HG03520 (cell line): ENCODE measurements around the gene SERPINB10.
"Not testable (repeated sequence)": the region's sequence is repeated elsewhere in the genome, so short reads cannot be mapped to it uniquely, and the experiment has no call there.

Source experiments
- ATAC-seq: cut with Tn5 transposase; IDR thresholded peaks from one replicate; pipeline ENCODE4 v1.9.1; 2021; ENCODE audit warnings: mild to moderate bottlenecking, moderate library complexity; ENCODE audit not compliant: unreplicated experiment

The SERPINB10 gene

DNA sequence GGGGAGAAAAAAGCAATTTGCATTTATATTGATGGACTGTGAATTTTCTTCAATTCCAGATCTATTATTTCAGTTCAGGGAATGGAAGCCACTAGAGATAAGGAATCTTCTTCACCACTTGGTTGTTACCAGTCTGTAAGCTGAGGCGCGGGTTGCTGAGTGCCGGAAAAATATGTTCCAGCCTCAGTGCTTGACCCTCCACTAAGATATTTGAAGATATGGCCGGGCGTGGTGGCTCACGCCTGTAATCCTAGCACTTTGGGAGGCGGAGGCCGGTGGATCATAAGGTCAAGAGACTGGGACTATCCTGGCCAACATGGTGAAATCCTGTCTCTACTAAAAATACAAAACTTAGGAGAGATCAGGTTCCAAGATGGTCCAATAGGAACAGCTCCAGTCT, 32.2 kb downstream of the SERPINB10 start:
- no peak for ATAC-seq

DNA sequence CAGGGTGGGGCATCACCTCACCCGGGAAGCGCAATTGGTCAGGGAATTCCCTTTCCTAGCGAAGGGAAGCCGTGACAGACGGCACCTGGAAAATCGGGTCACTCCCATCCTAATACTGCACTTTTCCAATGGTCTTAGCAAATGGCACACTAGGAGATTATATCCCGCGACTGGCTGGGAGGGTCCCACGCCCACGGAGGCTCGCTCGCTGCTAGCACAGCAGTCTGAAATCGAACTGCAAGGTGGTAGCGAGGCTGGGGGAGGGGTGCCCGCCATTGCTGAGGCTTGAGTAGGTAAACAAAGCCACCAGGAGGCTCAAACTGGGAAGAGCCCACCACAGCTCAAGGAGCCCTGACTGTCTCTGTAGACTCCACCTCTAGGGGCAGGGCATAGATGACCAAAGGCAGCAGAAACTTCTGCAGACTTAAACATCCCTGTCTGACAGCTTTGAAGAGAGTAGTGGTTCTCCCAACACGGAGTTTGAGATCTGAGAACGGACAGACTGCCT, 32.8 kb downstream of the SERPINB10 start:
- ATAC-seq, result not testable (repeated sequence)

DNA sequence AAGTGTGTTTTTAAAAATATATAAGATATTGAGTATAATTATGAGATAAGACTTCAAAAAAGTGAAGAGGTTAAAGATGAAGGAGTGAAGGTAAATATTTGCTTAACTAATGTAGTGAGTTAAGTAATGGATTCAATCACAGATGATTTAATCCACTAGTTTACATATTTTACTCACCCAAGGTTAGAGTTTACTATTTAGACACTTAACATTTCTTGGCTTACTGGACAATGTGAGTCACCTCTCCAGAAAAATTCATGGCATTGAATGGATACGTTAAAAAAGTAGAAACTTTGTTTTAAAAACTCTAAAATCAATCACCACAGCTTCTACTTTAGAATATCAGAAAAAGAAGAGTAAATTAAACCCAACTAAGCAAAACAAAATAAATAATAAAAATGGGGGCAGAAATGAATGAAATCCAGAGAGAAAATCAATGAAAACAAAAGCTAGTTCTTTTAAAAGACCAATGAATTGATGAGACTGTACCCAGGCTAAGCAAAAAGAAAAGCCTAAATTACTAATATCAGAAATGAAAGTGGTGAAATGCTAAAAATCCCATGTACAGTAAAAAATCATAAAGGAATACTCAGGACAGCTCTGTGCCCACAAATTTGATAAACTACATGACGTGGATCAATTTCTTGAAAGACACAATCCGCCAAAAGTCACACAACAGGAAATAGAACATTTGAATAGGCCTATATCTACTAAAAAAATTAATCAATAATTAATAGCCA, 39.5 kb downstream of the SERPINB10 start:
- ATAC-seq, result no peak

DNA sequence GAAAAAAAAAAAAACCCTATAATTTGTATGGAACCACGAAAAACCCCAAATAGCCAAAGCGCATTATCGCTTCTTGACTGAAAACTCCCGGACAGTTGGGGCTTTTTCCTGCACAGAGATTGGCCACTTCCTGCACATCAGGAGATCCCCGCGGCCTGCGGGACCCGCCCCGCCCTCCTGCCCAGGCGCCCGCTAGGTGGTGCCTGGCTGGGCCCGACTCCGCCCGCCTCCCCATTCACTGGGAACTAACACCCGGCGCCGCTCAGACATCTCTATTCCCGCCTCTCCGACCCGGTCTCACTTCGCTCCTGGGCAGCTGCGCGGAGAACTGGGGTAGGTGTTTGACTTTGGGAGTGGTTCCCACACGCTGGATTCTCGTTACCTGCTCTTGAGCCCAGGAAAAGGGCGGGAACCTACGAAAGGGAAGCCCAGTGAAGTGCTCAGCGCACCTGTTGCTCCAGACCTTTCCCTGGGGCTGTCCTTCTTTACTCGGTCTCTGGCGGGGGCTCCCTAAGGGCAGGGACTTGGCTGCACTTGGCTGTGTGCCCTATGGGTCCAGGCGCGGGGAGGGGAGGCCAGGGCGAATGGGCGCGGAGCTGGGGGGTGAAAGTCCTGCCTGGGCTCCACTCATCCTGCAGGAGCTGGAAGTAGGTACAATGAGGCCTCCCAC, 41.4 kb downstream of the SERPINB10 start, which contains the start of gene HMSD:
HMSD (plus strand) TSS at position 234 of the 670 bp plus-strand sequence. CDS start 4,155 bp downstream, outside the sequence.
- ATAC-seq, result peak; percentile 85

DNA sequence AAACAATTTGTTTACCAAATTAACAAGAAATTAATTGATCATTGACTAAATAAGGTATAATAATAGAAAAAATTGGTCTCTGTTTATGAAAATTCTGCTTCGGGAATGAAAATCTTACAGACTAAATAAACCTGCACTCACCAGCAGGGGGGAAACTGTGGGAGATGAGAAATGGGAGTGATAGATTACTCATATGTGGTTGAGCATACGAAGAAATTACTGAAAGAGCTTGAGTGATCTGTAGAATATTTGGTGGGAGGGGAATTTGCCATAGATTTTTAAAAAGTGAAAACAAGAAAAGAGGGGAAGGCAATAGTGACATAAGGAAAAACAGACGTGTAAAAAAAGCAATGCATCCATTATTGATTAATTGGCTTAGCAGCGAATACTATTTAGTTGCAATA, 43.5 kb downstream of the SERPINB10 start:
- ATAC-seq, result peak; percentile 44

DNA sequence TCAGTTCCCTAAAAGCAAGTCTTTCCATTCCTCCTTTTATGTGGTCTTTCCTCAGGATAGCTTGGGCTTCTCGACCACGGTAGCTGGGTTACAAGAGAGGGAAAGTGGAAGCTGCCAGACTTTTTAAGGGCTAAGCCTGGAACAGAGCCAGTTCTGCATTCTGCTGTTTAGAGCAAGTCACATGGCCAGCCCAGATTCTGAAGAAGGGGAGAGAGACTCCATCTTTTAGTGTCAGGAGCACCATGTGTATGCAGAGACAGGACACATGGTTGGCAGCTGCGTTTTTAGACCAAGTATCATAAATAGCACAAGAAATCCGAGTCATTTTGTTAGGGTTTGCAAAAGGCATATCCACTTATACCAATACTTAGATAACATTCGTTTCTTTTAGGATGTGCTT, 46.1 kb downstream of the SERPINB10 start:
- ATAC-seq, result no peak

DNA sequence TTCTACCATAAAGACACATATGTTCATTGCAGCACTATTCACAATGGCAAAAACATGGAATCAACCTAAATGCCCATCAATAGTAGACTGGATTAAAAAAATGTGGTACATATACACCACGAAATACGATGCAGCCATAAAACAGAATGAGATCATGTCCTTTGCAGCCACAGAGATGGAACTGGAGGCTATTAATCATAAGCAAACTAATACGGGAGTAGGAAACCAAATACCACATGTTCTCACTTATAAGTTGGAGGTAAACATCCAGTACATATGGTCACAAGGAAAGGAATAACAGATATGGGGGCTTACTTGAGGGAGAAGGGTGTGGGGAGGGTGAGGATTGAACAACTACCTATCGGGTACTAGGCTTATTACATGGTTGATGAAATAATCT, 49.0 kb downstream of the SERPINB10 start:
- no peak for ATAC-seq

DNA sequence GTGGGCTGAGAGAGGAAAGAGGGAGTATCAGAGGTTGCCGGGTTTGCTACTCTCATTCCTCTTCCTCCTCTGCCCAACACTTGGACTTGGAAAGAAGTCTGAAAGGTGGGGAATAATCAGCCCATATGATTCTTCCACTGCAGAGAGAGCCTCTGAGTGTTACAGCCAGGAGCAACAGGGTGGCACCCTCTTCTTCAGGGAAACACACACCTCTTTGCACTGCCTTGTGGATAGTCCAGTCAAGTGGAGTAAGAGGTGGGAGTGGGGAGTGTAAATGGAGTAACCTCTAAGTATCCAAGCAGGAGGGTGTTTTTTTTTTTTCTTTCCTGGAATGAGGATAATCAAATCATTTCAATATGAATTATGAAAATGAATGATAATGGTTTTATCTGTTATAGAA, 53.1 kb downstream of the SERPINB10 start:
- ATAC-seq, result no peak

DNA sequence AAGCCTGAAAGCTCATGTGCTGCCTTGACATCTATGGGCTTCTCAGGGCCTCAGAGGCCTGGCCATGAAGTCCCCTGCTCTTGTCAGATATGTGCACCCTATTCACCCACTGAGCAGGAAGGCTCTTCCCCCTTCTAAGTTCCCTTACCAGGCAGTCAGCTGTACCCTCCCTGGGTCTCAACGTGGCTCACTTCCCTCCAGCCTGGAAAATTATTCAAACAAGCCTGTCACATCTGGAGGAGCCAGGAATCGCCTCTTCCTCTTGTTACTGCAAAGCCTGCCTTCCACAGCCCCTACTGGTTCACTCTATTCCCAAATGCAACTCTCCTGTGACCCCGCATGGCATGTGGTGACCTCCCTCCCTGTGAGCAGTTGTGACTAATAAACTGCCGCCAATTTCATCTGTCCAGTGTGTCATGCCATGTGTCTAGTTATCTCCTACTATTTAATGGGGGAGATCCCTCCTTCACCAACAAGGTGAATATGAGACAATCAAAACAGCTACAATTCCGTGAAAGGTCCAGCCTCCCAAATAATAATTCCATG, 53.8 kb downstream of the SERPINB10 start:
- no peak for ATAC-seq

DNA sequence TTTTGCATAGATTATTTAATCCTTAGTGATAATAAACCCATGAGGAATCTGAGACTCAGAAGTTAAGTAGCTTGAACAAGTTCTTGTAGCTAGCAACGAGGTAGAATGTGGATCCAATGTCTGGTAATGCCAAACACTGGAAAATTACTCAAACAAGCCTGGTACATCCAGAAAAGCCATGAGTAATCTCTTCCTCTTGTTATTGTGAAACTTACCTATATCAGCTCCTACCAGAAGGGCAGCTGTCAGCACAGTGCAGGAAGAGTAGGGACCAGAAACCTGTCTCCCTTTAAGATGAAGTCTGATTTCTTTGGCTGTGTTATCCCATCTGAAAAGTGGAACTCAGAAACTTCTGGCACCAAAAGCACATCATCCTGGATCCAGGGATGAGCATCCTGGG, 54.4 kb downstream of the SERPINB10 start:
- ATAC-seq, result no peak

DNA sequence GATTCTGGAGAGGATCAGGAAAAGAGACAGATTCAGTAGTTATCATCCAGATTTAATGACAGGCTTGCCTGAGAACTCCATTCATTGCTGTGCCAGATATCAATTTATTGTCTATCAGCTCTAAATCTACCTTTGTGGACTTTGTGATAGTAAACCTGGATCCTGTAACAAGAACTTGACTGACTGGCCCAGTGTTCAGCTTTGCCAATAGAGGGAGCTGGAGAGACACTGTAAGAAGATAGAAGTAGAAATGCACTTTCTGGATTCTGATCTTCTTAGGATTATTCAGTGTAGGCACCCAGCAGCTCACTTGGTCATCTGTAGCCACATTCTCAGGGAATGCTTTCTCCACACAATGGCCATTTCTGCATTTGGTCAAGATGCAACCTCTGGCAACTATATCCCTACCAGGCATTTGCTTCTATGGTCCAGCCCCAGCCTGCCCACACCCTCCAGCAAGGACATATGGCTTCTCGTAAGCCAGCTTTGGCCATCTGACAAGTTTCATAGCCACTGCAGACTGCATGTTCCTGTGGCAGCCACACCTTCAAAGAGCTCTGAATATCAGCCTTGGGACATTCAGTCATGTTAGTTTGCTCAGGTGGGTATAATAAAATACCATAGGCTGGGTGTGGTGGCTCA, 56.0 kb downstream of the SERPINB10 start:
- ATAC-seq, result peak; percentile 78

DNA sequence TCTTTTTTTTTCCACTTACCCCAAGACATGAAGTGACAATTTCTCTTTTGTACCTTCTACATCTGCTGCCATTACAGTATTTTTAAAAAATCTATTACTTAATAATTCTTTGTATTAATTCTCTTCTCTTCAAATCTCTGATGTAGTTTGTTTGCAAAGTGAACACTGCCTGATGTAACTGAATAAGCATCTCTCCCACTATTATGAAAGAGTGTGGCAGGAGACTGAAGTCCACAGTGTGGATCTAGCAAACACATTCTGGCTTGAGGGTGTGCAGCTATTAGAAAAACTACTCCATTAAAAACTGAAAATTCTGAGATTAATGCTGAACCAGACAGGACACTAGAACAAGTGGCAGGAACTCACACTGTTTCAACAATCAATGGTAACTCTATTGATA, 57.1 kb downstream of the SERPINB10 start:
- no peak for ATAC-seq

DNA sequence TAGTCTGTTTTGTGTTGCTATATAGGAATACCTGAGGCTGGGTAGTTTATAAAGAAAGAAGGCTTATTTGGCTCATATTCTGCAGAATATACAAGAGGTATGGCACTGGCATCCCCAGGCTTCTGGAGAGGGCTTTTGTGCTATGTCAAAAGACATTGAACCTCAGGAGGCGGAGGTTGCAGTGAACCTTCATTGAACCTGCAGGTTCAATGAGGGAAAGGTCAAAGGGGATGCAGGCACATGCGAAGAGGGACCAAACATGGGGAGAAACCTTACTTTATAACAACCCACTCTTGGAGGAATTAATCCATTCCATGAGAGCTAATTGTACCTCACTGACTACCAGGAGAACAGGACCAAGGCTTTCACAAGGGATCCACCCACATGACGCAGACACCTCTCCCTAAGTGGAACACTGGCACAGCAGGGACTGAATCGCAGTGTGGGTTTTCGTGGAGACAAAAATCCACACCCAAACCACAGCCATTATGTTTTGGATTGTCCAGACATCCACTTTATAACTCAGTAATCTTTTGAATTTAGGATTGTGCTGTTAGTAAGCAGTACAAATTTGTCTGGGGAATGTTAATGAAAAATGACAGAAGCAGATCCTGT, 58.1 kb downstream of the SERPINB10 start:
- ATAC-seq, result no peak

DNA sequence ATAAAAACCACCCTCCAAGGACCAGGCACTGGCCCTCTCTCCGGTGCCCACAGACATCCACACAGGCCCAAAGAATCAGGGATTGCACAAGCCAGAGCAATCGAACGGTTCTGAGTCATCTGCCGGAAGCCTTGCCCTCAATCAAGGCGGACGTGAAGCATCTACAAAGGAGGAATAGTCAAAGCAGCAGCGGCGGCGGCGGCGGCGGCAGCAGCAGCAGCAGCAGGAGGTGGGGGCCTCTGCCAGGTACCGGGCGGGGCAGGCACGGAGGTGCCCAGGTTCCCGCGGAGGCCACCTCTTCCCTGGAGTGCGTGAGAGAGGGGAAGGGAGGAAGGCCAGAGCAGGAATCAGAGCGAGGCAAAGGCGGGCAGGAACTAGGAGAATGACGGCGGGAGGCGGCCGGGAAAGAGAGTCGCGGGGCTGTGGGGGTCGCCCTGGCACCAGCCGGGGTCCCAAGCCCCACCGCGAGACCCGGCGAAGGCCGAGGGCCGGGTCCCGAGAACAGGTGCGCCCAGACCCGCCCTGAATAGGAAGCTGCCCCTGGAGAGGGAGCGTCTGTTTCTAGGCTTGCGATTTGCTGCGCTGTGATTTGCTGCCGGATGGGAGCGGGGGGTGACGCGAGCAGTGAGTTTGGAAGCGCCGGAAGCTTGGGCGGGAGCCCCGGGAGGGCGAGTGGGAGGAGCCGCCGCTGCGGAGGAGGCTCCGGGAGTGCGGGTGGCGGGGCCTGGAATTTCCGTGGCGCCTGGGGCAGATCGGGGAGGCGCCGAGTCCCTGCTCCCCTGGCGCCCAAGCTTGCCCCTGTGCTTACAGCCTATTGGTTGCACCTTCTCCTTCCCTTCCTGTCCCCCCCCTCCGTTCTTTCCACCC, 62.4 kb downstream of the SERPINB10 start, which contains the start of gene SERPINB8:
SERPINB8 (plus strand) TSS at position 140 of the 867 bp plus-strand sequence. CDS start 8,228 bp downstream, outside the sequence.
- peak; percentile 92 for ATAC-seq

DNA sequence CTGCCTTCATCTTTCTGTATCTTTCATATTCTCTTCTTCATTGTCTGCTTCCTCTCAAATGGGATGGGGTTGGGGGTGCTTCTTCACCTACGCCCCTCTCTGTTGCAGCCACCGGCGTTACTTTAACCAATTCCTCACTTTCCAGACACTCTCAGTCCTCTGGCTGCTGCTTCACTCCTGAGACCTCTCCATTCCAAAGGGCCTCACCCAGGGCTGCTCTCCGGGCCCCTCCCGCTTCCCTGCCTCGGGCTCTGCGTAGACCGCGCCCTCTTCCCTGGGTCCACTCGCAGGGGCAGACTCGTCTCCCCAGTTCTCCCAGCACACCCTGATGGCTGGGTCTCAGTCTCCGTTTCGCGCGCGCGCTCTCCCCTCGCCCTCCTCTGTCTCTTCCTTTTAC, 63.0 kb downstream of the SERPINB10 start:
- no peak for ATAC-seq

DNA sequence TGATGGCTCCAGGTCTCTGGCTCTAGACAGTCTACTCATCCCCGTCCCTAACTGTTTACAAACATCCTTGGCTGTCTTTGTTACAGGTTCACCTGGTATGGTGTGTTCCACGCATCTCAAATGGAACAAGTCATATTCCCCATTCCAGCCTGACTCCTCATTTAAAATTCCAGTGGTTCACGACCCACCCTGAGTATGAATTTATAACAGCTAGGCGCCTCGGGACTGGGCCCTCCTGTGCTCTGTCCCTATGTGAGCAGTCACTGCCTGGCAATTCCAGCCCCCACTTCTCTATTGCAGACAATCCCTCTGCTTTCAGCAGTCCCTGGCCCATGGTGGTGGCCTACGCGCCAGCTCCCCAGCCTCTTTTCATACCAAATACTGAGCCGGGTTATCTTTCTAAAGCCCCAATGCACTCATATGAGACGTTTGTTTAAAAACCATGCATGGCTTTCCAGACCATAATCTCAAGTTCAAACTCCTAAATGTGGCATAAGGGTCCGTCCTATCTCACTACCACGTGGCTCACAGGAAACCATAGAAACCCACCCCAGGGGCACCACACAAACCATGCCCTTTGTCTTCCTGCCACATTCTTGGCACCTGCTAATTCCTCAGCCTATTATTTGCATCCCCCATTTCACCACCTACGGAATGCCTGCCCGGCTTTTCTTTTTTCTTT, 63.7 kb downstream of the SERPINB10 start:
- no peak for ATAC-seq

DNA sequence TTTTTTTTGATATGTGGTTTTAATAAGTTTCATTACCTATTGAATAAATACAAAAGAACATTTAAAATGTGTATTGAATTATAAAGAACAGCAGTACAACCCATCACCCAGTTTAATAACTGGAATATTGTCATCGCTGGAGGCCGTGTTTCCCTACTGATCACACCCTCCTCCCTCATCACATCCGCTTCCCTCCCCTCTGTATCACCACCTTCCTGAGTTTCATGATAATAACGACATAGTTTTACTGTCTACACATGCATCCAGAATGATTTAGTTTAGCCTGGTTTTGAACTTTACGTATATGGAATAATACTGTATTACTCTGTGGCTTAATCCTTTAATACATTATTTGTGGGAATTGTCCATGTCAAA, 64.2 kb downstream of the SERPINB10 start:
- no peak for ATAC-seq

DNA sequence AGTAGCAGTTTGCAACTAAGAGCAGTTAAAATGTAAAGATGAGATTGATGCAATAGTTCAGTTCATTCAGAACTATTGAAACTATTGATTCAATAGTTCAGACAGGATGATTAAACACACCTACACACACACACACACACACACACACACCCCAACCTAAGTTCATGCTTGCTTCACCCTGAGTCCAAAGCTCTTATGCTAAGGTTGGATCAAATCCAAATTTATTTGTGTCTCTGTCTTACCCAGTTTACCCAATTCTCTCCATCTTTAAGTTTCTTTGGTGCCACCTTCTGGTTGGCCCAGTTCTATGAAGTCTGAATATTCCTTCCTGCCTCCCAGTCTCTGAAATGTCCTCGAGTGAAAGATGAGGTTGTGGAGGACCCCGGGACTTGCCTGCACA, 67.2 kb downstream of the SERPINB10 start:
- ATAC-seq, result no peak

DNA sequence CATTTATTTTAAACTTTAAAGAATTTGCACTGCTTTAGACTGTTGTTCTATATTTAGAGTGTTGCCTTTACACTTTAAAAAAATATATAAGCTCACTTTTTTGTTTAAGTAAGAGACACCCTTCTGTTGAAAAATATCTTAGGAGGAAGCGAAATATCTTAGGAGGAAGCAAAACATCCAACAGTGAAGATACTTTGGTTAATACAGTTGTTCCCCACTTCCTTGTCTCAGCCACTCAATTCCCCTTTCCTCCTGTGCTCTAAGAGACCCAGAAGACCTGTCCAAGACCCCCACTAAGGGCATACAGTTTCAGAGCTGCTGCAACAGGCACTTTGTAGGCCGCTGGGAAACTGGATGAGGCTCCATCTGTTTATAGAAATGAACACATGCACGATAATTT, 67.9 kb downstream of the SERPINB10 start:
- ATAC-seq, result no peak
